GM12878 (cell line): ENCODE results near the gene PRKCZ. TPM values are rescaled to one million over a fixed set of nuclear protein-coding genes. Genes with fewer than 3 reads are reported as not detected.

Experiments used
- ATAC-seq: fragments of 200-7000 bp; cut with Tn5 transposase; 3 replicates; pipeline ENCODE4 v1.9.1; 2020; ENCODE audit warnings: mild to moderate bottlenecking, moderate library complexity
- BruUV-seq: library from RNA; stranded (reverse); fragments of 400-500 nt; replicated peaks from 2 replicates; lab custom pipeline; 2021; lab: Mats Ljungman, UMichigan
- CTCF ChIA-PET: fragments of 300-600 bp; sonication (Branson Sonifier 250); formaldehyde crosslinking; extraction: SDS; loops from one replicate; lab custom pipeline; 2021; ENCODE audit warnings: inconsistent platforms; lab: Yijun Ruan, JAX
- POLR2A ChIA-PET: fragments of 350-600 bp; formaldehyde crosslinking; extraction: SDS; loops from one replicate; lab custom pipeline; 2021; ENCODE audit warnings: inconsistent platforms; lab: Charles Lee
- RAD21 ChIA-PET: fragments of 300-600 bp; sonication (Branson Sonifier 250); formaldehyde crosslinking; loops from one replicate; lab custom pipeline; 2023; ENCODE audit warnings: antibody characterized with exemption; ENCODE audit not compliant: unreplicated experiment; lab: Charles Lee
- SMC1A ChIA-PET: fragments of 300-600 bp; sonication (Branson Sonifier 250); formaldehyde crosslinking; loops from one replicate; lab custom pipeline; 2023; ENCODE audit not compliant: unreplicated experiment, uncharacterized antibody; lab: Charles Lee
- DNase-seq: peaks from one replicate; pipeline ENCODE4 v3.0.0-alpha.2; 2011; ENCODE audit warnings: low read depth, low spot score
- FAIRE-seq: peaks from 3 replicates; lab custom pipeline; 2011; peaks lifted over from hg19 to GRCh38; lab: Jason Lieb, UNC
- H2AFZ ChIP-seq: 2 replicates; pipeline ENCODE4 v1.6.0; 2011; ENCODE audit warnings: low read depth, low read length, control low read depth; ENCODE audit not compliant: control insufficient read depth
- H3K27ac ChIP-seq: 2 replicates; pipeline ENCODE4 v1.5.1; 2011; ENCODE audit warnings: control low read depth; ENCODE audit not compliant: control insufficient read depth, insufficient read depth
- H3K27me3 ChIP-seq, 2 experiments: replicated peaks in 1 of 2; 2 replicates each; pipeline versions ENCODE4 v1.6.0 to v1.6.1; 2011; ENCODE audit warnings: low read length in 1 of 2; ENCODE audit not compliant: control insufficient read depth in 2 of 2, insufficient read depth in 2 of 2
- H3K36me3 ChIP-seq, 2 experiments: 2 replicates each; pipeline ENCODE4 v1.5.1; 2011; ENCODE audit warnings: low read length in 1 of 2; ENCODE audit not compliant: control insufficient read depth in 2 of 2, insufficient read depth in 2 of 2
- H3K4me1 ChIP-seq: 2 replicates; pipeline ENCODE4 v1.6.1; 2011; ENCODE audit warnings: mild to moderate bottlenecking, low read length, moderate library complexity, mixed read lengths; ENCODE audit not compliant: control insufficient read depth, insufficient read depth
- H3K4me2 ChIP-seq: 2 replicates; pipeline ENCODE4 v1.6.0; 2011; ENCODE audit warnings: control low read depth; ENCODE audit not compliant: control insufficient read depth, insufficient read depth
- H3K4me3 ChIP-seq: fragments of 200-600 bp; sonication (generic); 2 replicates; pipeline ENCODE4 v1.5.1; 2016
- H3K79me2 ChIP-seq: 2 replicates; pipeline ENCODE4 v1.6.0; 2011; ENCODE audit warnings: low read length; ENCODE audit not compliant: control insufficient read depth, insufficient read depth
- H3K9ac ChIP-seq: 2 replicates; pipeline ENCODE4 v1.8.0; 2011; ENCODE audit warnings: low read length, control low read depth, mixed read lengths; ENCODE audit not compliant: control insufficient read depth, insufficient read depth
- H3K9me3 ChIP-seq: replicated peaks from 3 replicates; pipeline ENCODE4 v1.5.1; 2011; ENCODE audit warnings: mild to moderate bottlenecking, low read length; ENCODE audit not compliant: control insufficient read depth, insufficient read depth
- H4K20me1 ChIP-seq: 2 replicates; pipeline ENCODE4 v1.6.0; 2011; ENCODE audit not compliant: control insufficient read depth, insufficient read depth
- BCLAF1 ChIP-seq: fragments of 450-650 bp; IDR thresholded peaks from 2 replicates; pipeline ENCODE4 v1.6.1; 2017; ENCODE audit warnings: antibody characterized with exemption, mild to moderate bottlenecking, moderate library complexity
- DPF2 ChIP-seq: fragments of 450-650 bp; IDR thresholded peaks from 2 replicates; pipeline ENCODE4 v1.6.1; 2017; ENCODE audit warnings: mild to moderate bottlenecking
- FOXM1 ChIP-seq: IDR thresholded peaks from 2 replicates; pipeline ENCODE4 v1.6.1; 2012; ENCODE audit warnings: low read depth, mild to moderate bottlenecking, inconsistent platforms, low read length, moderate library complexity
- GATAD2B ChIP-seq: fragments of 450-650 bp; conservative IDR thresholded peaks from 2 replicates; pipeline ENCODE4 v1.6.1; 2017; ENCODE audit warnings: low read depth, mild to moderate bottlenecking, moderate library complexity
- ZSCAN29 ChIP-seq: fragments of 450-650 bp; IDR thresholded peaks from 2 replicates; pipeline ENCODE4 v1.6.1; 2017; ENCODE audit warnings: mild to moderate bottlenecking, moderate library complexity
- WGBS: methylation state at CpG from one replicate; pipeline ENCODE4 v1.1.6; 2016; ENCODE audit warnings: low lambda C conversion rate; ENCODE audit not compliant: insufficient replicate concordance, insufficient coverage; ENCODE audit errors: missing lambda C conversion rate; 5-methylcytosine and 5-hydroxymethylcytosine counted together
- in situ Hi-C: fragments of 300-500 bp; cut with MboI; formaldehyde crosslinking; loops from 9 replicates; pipeline ENCODE4 v1.14.3; 2018; ENCODE audit warnings: mixed read lengths
- intact Hi-C: fragments of 100-400 bp; cut with micrococcal nuclease; formaldehyde crosslinking; loops from one replicate; pipeline ENCODE4 v1.14.2; 2022; ENCODE audit not compliant: unreplicated experiment
- polyA plus RNA-seq, 11 experiments: library from polyadenylated mRNA; depleted of rRNA in 4 of 11; unstranded in 6 of 11; stranded (reverse) in 5 of 11; fragments of >200 nt; fragmentation: Nextera tagmentation in 4 of 11; fragmentation: Illumina TruSeq in 1 of 11; extraction: Ambion mirVana in 4 of 11; extraction: Trizol in 1 of 11; gene quantifications; 1 replicate in 1 of 11; 2 replicates in 10 of 11; pipeline versions ENCODE4 v1.2.1 to v1.2.3, GENCODE V29; 2011 to 2016; ENCODE audit warnings: inconsistent platforms in 2 of 11, missing spikeins in 2 of 11, low read depth in 1 of 11
- total RNA-seq, 4 experiments: library from RNA; depleted of rRNA in 3 of 4; stranded (reverse); fragments of >200 nt in 3 of 4; fragmentation: Illumina TruSeq in 1 of 4; extraction: Trizol in 1 of 4; gene quantifications; 2 replicates each; pipeline versions ENCODE4 v1.2.1 to v1.2.3, GENCODE V29; 2013 to 2021

The PRKCZ gene
- total and polyA plus RNA-seq, 10 of the 15 experiments (the other 5 are each of a cell fraction or from before 2014, with no cell fraction given), result 0.05 to 1.9 (median 0.64) TPM; not detected in 1

GRCh38 chr1:2090216-2090890, 40.1 kb downstream of the PRKCZ start:
- H3K79me2 ChIP-seq, result no peaks in the 10 kb centered on the region
- ChIA-PET RAD21 (interaction anchor here (0.6 kb wide), 1 partner anchor 131 kb away, joined by 3 read pairs; no protein-coding TSS in a partner anchor), CTCF (interaction anchor here (0.7 kb wide), 1 partner anchor 50 kb away, joined by 4 read pairs; no protein-coding TSS in a partner anchor), POLR2A (interaction anchor here (0.6 kb wide), 1 partner anchor 1552 kb away, joined by 4 read pairs; no protein-coding TSS in a partner anchor), SMC1A (no interaction called here)
- no TSS peak for BruUV-seq
- intact Hi-C loops (no loop called here), in situ Hi-C loops (no loop called here)
- FAIRE-seq (no peak), ATAC-seq (no peak), DNase-seq (no peak)
- H3K4me1 ChIP-seq, result no peaks in the 10 kb centered on the region
- H3K4me3 ChIP-seq, result no peak overlapping the region
- H3K36me3 ChIP-seq, result no peaks in the 10 kb centered on the region
- H2AFZ ChIP-seq, result no peak overlapping the region
- TF ChIP-seq DPF2, result no peak
- no peak for TF ChIP-seq ZSCAN29
- no peak for TF ChIP-seq FOXM1
- no peak for TF ChIP-seq GATAD2B
- no peak for TF ChIP-seq BCLAF1
- no peaks in the 10 kb centered on the region for H3K27me3 ChIP-seq
- H3K4me2 ChIP-seq, result no peak overlapping the region
- 77% methylated on average over 22 of the region's 22 CpGs for WGBS
- H3K27ac ChIP-seq, result no peak overlapping the region
- H3K9ac ChIP-seq, result no peak overlapping the region
- H4K20me1 ChIP-seq, result no peaks in the 10 kb centered on the region
- H3K9me3 ChIP-seq, result no peaks in the 10 kb centered on the region; the same call in 2 of the 3 replicates
